Ishikawa (cell line): ENCODE data around the gene PLA2G6.

Experiments used
- CEBPB ChIP-seq: IDR thresholded peaks from 2 replicates; pipeline ENCODE4 v1.6.1; 2012
- CREB1 ChIP-seq: IDR thresholded peaks from 2 replicates; pipeline ENCODE4 v1.6.1; 2012; ENCODE audit warnings: low read depth
- EGR1 ChIP-seq: IDR thresholded peaks from 2 replicates; pipeline ENCODE4 v1.6.1; 2012
- EP300 ChIP-seq: IDR thresholded peaks from 2 replicates; pipeline ENCODE4 v1.6.1; 2012; ENCODE audit warnings: borderline replicate concordance
- FOXM1 ChIP-seq: IDR thresholded peaks from 2 replicates; pipeline ENCODE4 v1.6.1; 2012; ENCODE audit warnings: low read depth, borderline replicate concordance
- NFIC ChIP-seq: IDR thresholded peaks from 2 replicates; pipeline ENCODE4 v1.6.1; 2012
- RAD21 ChIP-seq: IDR thresholded peaks from 2 replicates; pipeline ENCODE4 v1.6.1; 2012; ENCODE audit warnings: low read depth
- REST ChIP-seq: IDR thresholded peaks from 2 replicates; pipeline ENCODE4 v1.6.1; 2012; ENCODE audit warnings: low read depth, mild to moderate bottlenecking
- TAF1 ChIP-seq: IDR thresholded peaks from 2 replicates; pipeline ENCODE4 v1.6.1; 2012; ENCODE audit warnings: low read depth, mild to moderate bottlenecking
- TCF12 ChIP-seq: IDR thresholded peaks from 2 replicates; pipeline ENCODE4 v1.6.1; 2012; ENCODE audit warnings: low read depth
- TEAD4 ChIP-seq: IDR thresholded peaks from 2 replicates; pipeline ENCODE4 v1.6.1; 2012
- YY1 ChIP-seq: IDR thresholded peaks from 2 replicates; pipeline ENCODE4 v1.6.1; 2012; ENCODE audit warnings: low read depth
- ZBTB7A ChIP-seq: IDR thresholded peaks from 2 replicates; pipeline ENCODE4 v1.6.1; 2012; ENCODE audit warnings: low read depth
- TF ChIP-seq, protein P1 (sequence below): IDR thresholded peaks from 2 replicates; pipeline ENCODE4 v1.6.1; 2012
- TF ChIP-seq, protein P2 (sequence below): IDR thresholded peaks from 2 replicates; pipeline ENCODE4 v1.6.1; 2012

Gene PLA2G6

GRCh38 chr22:38074181-38075104, 107.2 kb downstream of the PLA2G6 start:
- TF ChIP-seq CREB1 (no peak), REST (no peak), EGR1 (no peak), CEBPB (no peak), NFIC (no peak), EP300 (no peak), TAF1 (no peak), TCF12 (no peak), FOXM1 (no peak), TEAD4 (no peak)
- TF ChIP-seq, protein P1, sequence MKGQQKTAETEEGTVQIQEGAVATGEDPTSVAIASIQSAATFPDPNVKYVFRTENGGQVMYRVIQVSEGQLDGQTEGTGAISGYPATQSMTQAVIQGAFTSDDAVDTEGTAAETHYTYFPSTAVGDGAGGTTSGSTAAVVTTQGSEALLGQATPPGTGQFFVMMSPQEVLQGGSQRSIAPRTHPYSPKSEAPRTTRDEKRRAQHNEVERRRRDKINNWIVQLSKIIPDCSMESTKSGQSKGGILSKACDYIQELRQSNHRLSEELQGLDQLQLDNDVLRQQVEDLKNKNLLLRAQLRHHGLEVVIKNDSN = no peak

- TF ChIP-seq, protein P2, sequence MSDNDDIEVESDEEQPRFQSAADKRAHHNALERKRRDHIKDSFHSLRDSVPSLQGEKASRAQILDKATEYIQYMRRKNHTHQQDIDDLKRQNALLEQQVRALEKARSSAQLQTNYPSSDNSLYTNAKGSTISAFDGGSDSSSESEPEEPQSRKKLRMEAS = no peak
- TF ChIP-seq REST (no peak), CREB1 (no peak), CEBPB (no peak), NFIC (no peak), TCF12 (no peak), EP300 (no peak), TAF1 (no peak), YY1 (no peak), ZBTB7A (no peak), FOXM1 (no peak), TEAD4 (no peak), RAD21 (no peak), EGR1 (no peak)
- TF ChIP-seq, protein P1 = no peak
Measured at GRCh38 chr22:38073150-38074130, 108.2 kb downstream of the PLA2G6 start.

GRCh38 chr22:38072322-38073149, 109.1 kb downstream of the PLA2G6 start:
- TF ChIP-seq, protein P2 = no peak
- no peak for TF ChIP-seq TEAD4
- no peak for TF ChIP-seq CREB1
- TF ChIP-seq REST = no peak
- no peak for TF ChIP-seq RAD21
- TF ChIP-seq FOXM1 = no peak
- TF ChIP-seq CEBPB = no peak
- no peak for TF ChIP-seq ZBTB7A
- TF ChIP-seq, protein P1 = no peak
- no peak for TF ChIP-seq NFIC
- no peak for TF ChIP-seq EGR1
- TF ChIP-seq EP300 = no peak
- no peak for TF ChIP-seq TCF12
- TF ChIP-seq YY1 = no peak
- no peak for TF ChIP-seq TAF1
